ENCODE measurements around the gene VSX2.

GRCh38 chr14:74243051-74243450 is 3.8 kb downstream of the VSX2 start:
- TF ChIP-seq, protein P1, sequence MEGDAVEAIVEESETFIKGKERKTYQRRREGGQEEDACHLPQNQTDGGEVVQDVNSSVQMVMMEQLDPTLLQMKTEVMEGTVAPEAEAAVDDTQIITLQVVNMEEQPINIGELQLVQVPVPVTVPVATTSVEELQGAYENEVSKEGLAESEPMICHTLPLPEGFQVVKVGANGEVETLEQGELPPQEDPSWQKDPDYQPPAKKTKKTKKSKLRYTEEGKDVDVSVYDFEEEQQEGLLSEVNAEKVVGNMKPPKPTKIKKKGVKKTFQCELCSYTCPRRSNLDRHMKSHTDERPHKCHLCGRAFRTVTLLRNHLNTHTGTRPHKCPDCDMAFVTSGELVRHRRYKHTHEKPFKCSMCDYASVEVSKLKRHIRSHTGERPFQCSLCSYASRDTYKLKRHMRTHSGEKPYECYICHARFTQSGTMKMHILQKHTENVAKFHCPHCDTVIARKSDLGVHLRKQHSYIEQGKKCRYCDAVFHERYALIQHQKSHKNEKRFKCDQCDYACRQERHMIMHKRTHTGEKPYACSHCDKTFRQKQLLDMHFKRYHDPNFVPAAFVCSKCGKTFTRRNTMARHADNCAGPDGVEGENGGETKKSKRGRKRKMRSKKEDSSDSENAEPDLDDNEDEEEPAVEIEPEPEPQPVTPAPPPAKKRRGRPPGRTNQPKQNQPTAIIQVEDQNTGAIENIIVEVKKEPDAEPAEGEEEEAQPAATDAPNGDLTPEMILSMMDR (IDR thresholded peaks at IDR 0.05): no peak
- TF ChIP-seq POLR2A (IDR thresholded peaks at IDR 0.05): no peak
